NAMALWA (cell line): ENCODE data around the gene RDH14.
A peak's percentile ranks its signal among the peaks of the same experiment; 100 is the strongest.

Source experiments
- DNase-seq: peaks from one replicate; pipeline ENCODE4 v3.0.0-alpha.2; 2015; ENCODE audit warnings: low spot score

The RDH14 gene

GRCh38 chr2:18520451-18521425 is 39.7 kb downstream of the RDH14 start:
- DNase-seq = peak; percentile 67

DNA sequence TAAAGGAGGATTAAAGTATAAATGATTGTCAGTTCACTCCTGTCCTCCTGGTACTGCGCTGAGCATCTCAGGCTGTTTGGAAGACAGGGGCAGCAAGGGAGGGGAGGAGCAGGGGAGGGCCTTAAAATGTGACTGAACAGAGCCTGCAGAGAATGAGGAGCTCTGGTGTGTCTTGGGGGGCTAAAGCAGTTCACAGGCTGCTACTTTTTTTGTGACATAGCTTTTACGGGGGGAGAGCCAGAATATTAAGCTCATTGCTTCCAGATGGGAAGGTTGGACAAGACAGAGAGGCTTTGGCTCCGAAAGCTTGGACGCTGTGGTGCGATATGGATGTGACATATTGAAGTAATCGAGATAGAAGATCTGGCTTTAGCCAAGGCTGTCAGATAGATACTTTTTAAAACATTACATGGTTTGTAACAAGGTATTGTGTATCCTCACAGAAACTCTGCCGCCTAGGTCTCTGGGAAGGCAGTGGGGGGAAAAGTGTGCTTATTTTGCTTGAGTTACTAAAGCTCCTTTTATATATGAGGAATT is 40.5 kb downstream of the RDH14 start:
- DNase-seq = no peak

DNA sequence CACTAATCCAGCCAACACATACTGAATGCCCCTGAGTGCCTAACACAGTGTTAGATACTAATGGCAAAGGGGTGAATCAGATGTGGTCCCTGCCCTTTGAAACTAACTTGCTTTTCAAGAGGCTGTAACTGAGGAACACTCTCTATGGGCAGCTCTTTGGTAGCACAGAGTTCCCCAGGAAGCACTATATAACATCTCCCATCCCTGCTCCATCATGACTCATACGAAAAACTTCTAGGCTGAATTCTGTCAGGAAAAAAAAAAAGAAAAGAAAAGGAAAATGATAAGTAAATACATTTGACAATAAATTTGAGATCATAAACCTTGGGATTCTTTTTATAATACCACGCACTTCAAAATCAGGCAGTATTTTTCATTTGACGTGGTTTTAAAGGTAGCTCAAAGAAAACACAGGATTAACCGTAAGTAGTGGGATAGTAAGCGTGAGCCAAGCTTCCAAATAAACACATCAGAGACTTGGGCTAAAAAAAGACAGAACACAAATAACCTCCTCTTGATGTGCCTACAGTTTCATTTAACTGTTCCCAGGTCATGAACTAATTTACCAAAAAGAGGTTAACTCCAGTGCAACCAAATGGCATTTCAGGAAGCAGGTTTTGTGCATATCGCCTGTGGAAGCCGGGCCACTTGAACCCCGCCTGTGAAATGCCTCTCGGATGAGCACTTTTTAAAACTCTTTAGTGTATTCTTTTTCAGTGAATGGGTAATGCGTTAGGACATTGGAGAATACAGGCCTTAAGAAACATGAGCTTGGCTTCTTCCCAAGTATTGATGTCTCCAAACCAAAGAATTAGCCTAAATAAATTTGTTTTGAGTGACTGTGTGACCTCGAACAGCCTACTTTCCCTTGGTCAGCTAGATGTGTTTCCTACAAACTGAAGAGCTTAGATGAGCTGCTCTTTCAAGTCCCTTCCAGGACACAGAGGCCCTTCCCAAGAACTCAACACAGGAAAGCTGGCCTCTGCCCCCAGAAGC is 42.0 kb downstream of the RDH14 start:
- DNase-seq = no peak

DNA sequence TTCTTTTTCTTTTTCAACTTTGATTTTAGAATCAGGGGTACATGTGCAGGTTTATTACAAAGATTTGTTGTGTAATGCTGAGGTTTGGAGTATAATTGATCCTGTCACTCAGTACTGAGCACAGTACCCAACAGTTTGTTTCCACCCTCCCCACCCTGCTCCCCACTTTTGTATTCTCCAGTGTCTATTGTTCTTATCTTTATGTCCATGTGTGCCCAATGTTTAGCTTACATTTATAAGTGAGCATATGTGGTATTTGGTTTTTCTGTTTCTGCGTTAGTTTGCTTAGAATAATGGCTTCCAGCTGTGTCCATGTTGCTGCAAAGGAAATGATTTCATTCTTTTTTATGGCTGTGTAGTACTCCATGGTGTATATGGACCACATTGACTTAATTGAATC is 43.1 kb downstream of the RDH14 start:
- no peak for DNase-seq

GRCh38 chr2:18516112-18516511 is 44.3 kb downstream of the RDH14 start:
- DNase-seq = no peak

GRCh38 chr2:18514526-18515461 is 45.7 kb downstream of the RDH14 start:
- no peak for DNase-seq

DNA sequence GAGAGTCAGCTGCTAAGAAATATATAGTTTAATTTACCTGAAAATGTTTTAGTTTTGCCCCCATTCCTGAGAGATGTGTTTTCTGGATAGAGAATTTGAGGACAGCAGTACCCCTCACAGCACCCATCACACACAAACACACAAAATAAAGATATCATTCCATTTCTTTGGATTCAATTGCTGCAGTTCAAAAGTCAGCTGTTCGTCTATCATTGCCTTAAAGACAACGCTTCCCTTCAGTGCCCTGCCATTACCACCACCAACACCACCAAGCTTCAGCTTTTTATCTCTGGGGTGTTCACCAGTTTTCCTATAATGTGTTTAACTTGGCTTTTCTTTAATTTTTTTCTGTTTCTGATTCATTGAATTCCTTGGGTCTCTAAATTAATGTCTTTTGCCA is 49.7 kb downstream of the RDH14 start:
- DNase-seq = no peak

DNA sequence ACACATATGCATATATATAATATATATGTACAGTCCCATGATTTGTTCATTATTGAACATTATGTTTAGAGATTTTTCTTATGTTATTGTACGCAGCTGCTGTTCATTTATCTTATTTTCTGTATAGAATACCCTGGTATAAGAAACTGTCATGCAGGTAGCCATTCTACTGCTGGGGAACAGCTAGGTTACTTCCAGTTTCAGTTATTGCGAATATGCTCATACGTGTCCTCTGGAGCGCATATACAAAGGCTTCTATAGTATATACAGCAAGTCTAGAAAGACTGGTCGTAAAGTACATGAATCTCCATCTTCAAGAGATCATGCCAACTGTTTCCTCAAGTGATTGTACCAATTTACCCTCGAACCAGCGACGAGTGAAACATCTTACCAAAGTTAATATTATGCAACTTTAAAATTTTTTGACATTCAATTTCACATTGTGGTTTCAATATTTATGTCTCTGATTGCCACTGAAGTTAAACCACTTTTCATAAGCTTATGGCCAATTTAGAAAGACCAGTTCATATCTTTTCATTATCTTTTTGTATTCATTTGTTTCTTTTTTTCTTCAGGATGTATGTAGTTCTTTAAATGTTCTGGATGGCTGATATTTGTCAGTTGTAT is 53.5 kb downstream of the RDH14 start:
- no peak for DNase-seq

- no peak for DNase-seq
Measured at GRCh38 chr2:18505703-18506341, 54.6 kb downstream of the RDH14 start.
